GM23338 (cell line): ENCODE data around the gene ABI1. TPM values are rescaled to one million over a fixed set of nuclear protein-coding genes. Genes with fewer than 3 reads are reported as not detected.

Experiments
- CTCF ChIP-seq, 2 experiments: fragments of 200-600 bp in 1 of 2; sonication (generic) in 1 of 2; conservative IDR thresholded peaks; 2 replicates each; pipeline versions ENCODE4 v1.5.1 to v1.6.1; 2016 to 2017; ENCODE audit warnings: antibody characterized with exemption in 2 of 2, low read depth in 2 of 2, mild to moderate bottlenecking in 2 of 2, moderate library complexity in 1 of 2
- EZH2 ChIP-seq: fragments of 200-600 bp; sonication (generic); IDR thresholded peaks from one replicate; pipeline ENCODE4 v1.8.0; 2017; ENCODE audit warnings: antibody characterized with exemption, mild to moderate bottlenecking, low read depth; ENCODE audit not compliant: unreplicated experiment
- EZH2phosphoT487 ChIP-seq: fragments of 200-600 bp; sonication (generic); IDR thresholded peaks from one replicate; pipeline ENCODE4 v1.8.1; 2018; ENCODE audit warnings: antibody characterized with exemption; ENCODE audit not compliant: unreplicated experiment
- JUNB ChIP-seq: IDR thresholded peaks from one replicate; pipeline ENCODE4 v1.6.1; 2016; ENCODE audit warnings: antibody characterized with exemption; ENCODE audit not compliant: unreplicated experiment
- STAT1 ChIP-seq: IDR thresholded peaks from one replicate; pipeline ENCODE4 v1.6.1; 2016; ENCODE audit warnings: antibody characterized with exemption; ENCODE audit not compliant: unreplicated experiment
- polyA plus RNA-seq: library from polyadenylated mRNA; unstranded; fragments of >200 nt; fragmentation: Nextera tagmentation; extraction: Ambion mirVana; gene quantifications from 2 replicates; pipeline ENCODE4 v1.2.1, GENCODE V29; 2016
- total RNA-seq: library from RNA; depleted of rRNA; stranded (reverse); fragments of >200 nt; shearing (Covaris generic); gene quantifications from 2 replicates; pipeline ENCODE4 v1.2.3, GENCODE V29; 2014
- TF ChIP-seq, protein P1 (sequence below): fragments of 250-450 bp; sonication (Bioruptor Pico); IDR thresholded peaks from 2 replicates; pipeline ENCODE4 v1.5.0; 2020; ENCODE audit warnings: mild to moderate bottlenecking, moderate library complexity

The ABI1 gene
- total and polyA plus RNA-seq, 2 experiments from 2014 or later: 22.3 to 30.7 TPM

DNA sequence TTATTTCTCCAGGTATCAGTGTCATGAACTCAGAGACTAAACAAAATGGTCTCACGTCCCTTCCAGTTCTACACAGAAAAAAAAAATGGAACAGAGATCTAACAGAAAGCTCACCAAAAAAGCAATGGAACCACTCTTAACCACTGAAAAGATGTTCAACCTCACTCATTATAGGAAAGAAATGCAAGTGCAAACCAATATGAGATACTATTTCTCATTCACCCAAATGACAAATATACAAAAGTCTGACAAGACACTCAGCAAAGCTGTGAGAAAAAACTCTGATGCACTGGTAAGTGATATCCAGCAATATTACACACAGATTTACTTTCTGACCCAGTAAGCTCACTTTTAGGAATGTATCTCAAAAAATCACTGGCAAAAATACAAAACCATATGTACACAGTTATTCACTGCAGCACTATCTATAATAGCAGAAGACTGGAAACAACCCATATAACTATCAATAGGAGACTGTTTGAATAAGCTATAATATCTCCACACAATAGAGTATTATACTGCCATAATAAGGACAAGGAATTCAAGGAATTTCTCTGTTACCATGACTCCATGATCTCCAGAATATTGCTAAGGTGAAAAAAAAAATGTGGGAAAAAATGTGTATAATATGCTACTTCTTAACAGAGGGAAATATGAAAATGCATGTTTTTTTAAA is 36.6 kb downstream of the ABI1 start (continued):
- TF ChIP-seq, protein P1, sequence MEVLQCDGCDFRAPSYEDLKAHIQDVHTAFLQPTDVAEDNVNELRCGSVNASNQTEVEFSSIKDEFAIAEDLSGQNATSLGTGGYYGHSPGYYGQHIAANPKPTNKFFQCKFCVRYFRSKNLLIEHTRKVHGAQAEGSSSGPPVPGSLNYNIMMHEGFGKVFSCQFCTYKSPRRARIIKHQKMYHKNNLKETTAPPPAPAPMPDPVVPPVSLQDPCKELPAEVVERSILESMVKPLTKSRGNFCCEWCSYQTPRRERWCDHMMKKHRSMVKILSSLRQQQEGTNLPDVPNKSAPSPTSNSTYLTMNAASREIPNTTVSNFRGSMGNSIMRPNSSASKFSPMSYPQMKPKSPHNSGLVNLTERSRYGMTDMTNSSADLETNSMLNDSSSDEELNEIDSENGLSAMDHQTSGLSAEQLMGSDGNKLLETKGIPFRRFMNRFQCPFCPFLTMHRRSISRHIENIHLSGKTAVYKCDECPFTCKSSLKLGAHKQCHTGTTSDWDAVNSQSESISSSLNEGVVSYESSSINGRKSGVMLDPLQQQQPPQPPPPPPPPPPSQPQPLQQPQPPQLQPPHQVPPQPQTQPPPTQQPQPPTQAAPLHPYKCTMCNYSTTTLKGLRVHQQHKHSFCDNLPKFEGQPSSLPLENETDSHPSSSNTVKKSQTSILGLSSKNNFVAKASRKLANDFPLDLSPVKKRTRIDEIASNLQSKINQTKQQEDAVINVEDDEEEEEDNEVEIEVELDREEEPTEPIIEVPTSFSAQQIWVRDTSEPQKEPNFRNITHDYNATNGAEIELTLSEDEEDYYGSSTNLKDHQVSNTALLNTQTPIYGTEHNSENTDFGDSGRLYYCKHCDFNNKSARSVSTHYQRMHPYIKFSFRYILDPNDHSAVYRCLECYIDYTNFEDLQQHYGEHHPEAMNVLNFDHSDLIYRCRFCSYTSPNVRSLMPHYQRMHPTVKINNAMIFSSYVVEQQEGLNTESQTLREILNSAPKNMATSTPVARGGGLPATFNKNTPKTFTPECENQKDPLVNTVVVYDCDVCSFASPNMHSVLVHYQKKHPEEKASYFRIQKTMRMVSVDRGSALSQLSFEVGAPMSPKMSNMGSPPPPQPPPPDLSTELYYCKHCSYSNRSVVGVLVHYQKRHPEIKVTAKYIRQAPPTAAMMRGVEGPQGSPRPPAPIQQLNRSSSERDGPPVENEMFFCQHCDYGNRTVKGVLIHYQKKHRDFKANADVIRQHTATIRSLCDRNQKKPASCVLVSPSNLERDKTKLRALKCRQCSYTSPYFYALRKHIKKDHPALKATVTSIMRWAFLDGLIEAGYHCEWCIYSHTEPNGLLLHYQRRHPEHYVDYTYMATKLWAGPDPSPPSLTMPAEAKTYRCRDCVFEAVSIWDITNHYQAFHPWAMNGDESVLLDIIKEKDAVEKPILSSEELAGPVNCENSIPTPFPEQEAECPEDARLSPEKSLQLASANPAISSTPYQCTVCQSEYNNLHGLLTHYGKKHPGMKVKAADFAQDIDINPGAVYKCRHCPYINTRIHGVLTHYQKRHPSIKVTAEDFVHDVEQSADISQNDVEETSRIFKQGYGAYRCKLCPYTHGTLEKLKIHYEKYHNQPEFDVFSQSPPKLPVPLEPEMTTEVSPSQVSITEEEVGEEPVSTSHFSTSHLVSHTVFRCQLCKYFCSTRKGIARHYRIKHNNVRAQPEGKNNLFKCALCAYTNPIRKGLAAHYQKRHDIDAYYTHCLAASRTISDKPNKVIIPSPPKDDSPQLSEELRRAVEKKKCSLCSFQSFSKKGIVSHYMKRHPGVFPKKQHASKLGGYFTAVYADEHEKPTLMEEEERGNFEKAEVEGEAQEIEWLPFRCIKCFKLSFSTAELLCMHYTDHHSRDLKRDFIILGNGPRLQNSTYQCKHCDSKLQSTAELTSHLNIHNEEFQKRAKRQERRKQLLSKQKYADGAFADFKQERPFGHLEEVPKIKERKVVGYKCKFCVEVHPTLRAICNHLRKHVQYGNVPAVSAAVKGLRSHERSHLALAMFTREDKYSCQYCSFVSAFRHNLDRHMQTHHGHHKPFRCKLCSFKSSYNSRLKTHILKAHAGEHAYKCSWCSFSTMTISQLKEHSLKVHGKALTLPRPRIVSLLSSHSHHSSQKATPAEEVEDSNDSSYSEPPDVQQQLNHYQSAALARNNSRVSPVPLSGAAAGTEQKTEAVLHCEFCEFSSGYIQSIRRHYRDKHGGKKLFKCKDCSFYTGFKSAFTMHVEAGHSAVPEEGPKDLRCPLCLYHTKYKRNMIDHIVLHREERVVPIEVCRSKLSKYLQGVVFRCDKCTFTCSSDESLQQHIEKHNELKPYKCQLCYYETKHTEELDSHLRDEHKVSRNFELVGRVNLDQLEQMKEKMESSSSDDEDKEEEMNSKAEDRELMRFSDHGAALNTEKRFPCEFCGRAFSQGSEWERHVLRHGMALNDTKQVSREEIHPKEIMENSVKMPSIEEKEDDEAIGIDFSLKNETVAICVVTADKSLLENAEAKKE (CRISPR knock-in tag): no peak
- TF ChIP-seq CTCF (conservative IDR thresholded peaks at IDR 0.05; ENCODE audit: low read depth in 2 of 2) (no peak), JUNB (no peak), EZH2phosphoT487 (no peak), STAT1 (no peak), EZH2 (no peak)
